ENCODE data around the gene FBXO3. TPM values are rescaled to one million over a fixed set of nuclear protein-coding genes. Genes with fewer than 3 reads are reported as not detected.

The FBXO3 gene
- total RNA-seq, 2 donors from 2014 or later: 12.8 to 15.0 TPM

DNA sequence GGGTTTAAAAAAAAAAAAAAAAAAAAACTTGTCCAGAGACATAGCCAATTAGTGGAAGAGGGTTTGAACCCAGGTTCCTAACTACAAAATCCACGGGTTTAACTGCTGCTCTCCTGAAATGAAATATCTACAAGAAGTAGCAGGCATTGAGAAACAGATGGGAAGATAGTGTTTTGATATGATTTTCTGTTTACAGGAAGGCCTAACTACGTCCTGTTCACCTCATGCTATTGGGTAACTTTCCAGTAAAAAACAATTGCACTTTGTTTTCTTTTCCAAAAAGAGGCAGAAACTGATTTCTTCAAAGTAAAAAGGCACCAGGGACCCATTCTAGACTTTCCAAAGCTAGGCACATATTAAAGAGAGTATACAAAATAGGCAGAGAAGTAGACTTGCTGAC is 67.8 kb downstream of the FBXO3 start:
- Mint-ChIP-seq H3K9me3 (no peaks in the 10 kb centered on the region), H3K4me3 (no peak overlapping the region), H3K27ac (no peak overlapping the region), H3K4me1 (peaks cover 27% of the 10 kb centered on the region), H3K27me3 (ENCODE audit: insufficient read depth) (no peaks in the 10 kb centered on the region), H3K36me3 (ENCODE audit: low read depth) (peaks cover 23% of the 10 kb centered on the region)
- no peak for DNase-seq
- Histone ChIP-seq H3K9me3 (ENCODE audit: control insufficient read depth, low read length) (no peaks in the 10 kb centered on the region), H3K4me1 (ENCODE audit: control insufficient read depth, insufficient read depth, low read length) (peaks cover 13% of the 10 kb centered on the region), H3K4me3 (ENCODE audit: low read length) (no peak overlapping the region), H3K36me3 (ENCODE audit: control insufficient read depth, insufficient read depth, low read length) (peaks cover 33% of the 10 kb centered on the region), H3K27me3 (ENCODE audit: control insufficient read depth, insufficient read depth, low read length, poor library complexity, severe bottlenecking) (no peaks in the 10 kb centered on the region), H3K9ac (ENCODE audit: extremely low read depth, low read length, poor library complexity, severe bottlenecking) (no peak overlapping the region), H3K27ac (ENCODE audit: low read depth, low read length) (no peak overlapping the region)
- WGBS, 2 experiments (ENCODE audit: insufficient coverage in 1 of 2, insufficient read length in 1 of 2): 89 to 96% methylated on average over 2 of the region's 2 CpGs
- TF ChIP-seq, protein P1, sequence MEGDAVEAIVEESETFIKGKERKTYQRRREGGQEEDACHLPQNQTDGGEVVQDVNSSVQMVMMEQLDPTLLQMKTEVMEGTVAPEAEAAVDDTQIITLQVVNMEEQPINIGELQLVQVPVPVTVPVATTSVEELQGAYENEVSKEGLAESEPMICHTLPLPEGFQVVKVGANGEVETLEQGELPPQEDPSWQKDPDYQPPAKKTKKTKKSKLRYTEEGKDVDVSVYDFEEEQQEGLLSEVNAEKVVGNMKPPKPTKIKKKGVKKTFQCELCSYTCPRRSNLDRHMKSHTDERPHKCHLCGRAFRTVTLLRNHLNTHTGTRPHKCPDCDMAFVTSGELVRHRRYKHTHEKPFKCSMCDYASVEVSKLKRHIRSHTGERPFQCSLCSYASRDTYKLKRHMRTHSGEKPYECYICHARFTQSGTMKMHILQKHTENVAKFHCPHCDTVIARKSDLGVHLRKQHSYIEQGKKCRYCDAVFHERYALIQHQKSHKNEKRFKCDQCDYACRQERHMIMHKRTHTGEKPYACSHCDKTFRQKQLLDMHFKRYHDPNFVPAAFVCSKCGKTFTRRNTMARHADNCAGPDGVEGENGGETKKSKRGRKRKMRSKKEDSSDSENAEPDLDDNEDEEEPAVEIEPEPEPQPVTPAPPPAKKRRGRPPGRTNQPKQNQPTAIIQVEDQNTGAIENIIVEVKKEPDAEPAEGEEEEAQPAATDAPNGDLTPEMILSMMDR (conservative IDR thresholded peaks at IDR 0.05): no peak

DNA sequence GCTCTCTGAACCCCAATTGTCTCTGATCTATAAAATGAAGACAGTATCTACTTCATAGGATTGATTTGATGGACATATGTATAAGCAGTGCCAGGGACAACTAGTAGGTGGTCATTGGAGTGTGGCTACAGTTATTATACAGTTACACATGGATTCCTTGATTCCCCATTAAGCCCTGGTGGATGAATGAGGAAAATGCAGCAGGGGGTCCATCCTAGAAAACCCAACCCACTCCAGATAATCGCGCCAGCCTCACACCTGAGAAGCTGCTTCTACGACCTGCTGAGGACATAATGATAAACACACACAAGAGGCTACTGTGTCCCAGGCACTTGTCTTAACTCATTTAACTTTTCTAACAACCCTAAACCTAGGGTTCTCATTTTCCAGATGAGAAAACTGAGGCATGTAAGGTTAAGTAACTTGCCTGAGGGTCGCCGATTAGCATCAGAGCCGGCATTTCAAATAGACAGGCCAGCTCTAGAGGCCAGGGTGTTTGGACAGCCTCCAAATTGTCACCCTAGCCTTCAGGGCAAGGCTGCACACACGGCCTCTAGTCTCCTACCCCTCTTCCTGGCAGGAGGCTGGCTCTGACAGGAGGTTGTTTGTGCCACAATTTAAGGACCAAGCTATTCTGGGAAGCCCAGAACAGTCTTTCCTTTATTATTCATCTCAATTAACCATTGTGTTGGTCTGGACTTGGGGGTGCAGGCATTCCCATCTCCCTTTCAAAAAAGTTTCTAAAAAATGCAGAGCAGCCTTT is 69.9 kb downstream of the FBXO3 start:
- Histone ChIP-seq H3K27me3 (ENCODE audit: control insufficient read depth, insufficient read depth, low read length, poor library complexity, severe bottlenecking) (peaks cover 6% of the 10 kb centered on the region), H3K9me3 (ENCODE audit: control insufficient read depth, low read length) (no peaks in the 10 kb centered on the region), H3K4me3 (ENCODE audit: low read length) (no peak overlapping the region), H3K9ac (ENCODE audit: extremely low read depth, low read length, poor library complexity, severe bottlenecking) (no peak overlapping the region), H3K4me1 (ENCODE audit: control insufficient read depth, insufficient read depth, low read length) (peaks cover 13% of the 10 kb centered on the region), H3K36me3 (ENCODE audit: control insufficient read depth, insufficient read depth, low read length) (peaks cover 13% of the 10 kb centered on the region), H3K27ac (ENCODE audit: low read depth, low read length) (no peak overlapping the region)
- TF ChIP-seq, protein P1 (conservative IDR thresholded peaks at IDR 0.05): peak; percentile 57
- WGBS, 2 experiments (ENCODE audit: insufficient coverage in 1 of 2, insufficient read length in 1 of 2): 82 to 85% methylated on average over 3 to 7 of the region's 7 CpGs
- no peak overlapping the region for H3K27ac Mint-ChIP-seq
- no peak overlapping the region for H3K4me3 Mint-ChIP-seq
- no peaks in the 10 kb centered on the region for H3K9me3 Mint-ChIP-seq
- peaks cover 40% of the 10 kb centered on the region for H3K4me1 Mint-ChIP-seq
- DNase-seq: no peak
- peaks cover 5% of the 10 kb centered on the region for H3K27me3 Mint-ChIP-seq (ENCODE audit: insufficient read depth)
- H3K36me3 Mint-ChIP-seq (ENCODE audit: low read depth): peaks cover 10% of the 10 kb centered on the region

DNA sequence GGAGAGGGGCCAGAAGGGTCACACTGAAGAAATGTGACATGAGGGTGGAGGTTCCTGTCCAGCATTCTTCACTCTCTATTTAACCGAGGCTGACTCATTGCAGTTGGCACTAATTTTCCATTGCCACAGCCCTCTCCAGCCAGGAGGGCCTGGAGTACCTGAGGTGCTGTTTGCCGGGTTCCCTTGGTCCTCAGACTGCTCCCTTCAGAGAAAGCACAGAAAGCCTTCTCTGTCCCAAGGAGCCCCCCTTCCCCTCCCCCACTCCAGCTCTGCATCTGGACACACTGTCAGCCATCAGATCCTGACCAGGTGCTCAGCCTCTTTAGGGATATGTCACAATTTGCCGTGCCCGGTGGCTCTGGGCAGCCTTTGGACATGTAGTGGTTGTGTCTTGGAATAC is 70.5 kb downstream of the FBXO3 start:
- Mint-ChIP-seq H3K9me3 (no peaks in the 10 kb centered on the region), H3K27me3 (ENCODE audit: insufficient read depth) (peaks cover 5% of the 10 kb centered on the region), H3K4me1 (peaks cover 43% of the 10 kb centered on the region), H3K27ac (no peak overlapping the region), H3K4me3 (no peak overlapping the region), H3K36me3 (ENCODE audit: low read depth) (peaks cover 4% of the 10 kb centered on the region)
- 93 to 100% methylated on average over 1 to 4 of the region's 4 CpGs for WGBS, 2 experiments (ENCODE audit: insufficient coverage in 1 of 2, insufficient read length in 1 of 2)
- no peaks in the 10 kb centered on the region for H3K9me3 ChIP-seq (ENCODE audit: control insufficient read depth, low read length)
- TF ChIP-seq, protein P1 (conservative IDR thresholded peaks at IDR 0.05): no peak
- H3K4me3 ChIP-seq (ENCODE audit: low read length): no peak overlapping the region
- H3K4me1 ChIP-seq (ENCODE audit: control insufficient read depth, insufficient read depth, low read length): peaks cover 17% of the 10 kb centered on the region
- peaks cover 7% of the 10 kb centered on the region for H3K36me3 ChIP-seq (ENCODE audit: control insufficient read depth, insufficient read depth, low read length)
- peaks cover 7% of the 10 kb centered on the region for H3K27me3 ChIP-seq (ENCODE audit: control insufficient read depth, insufficient read depth, low read length, poor library complexity, severe bottlenecking)
- H3K9ac ChIP-seq (ENCODE audit: extremely low read depth, low read length, poor library complexity, severe bottlenecking): no peak overlapping the region
- H3K27ac ChIP-seq (ENCODE audit: low read depth, low read length): no peak overlapping the region
- no peak for DNase-seq

All from endodermal cell (in vitro differentiated cells).